H1 (cell line): Measurements from ENCODE around the gene LPO. TPM values are rescaled to one million over a fixed set of nuclear protein-coding genes. Genes with fewer than 3 reads are reported as not detected.

ENCODE experiments used
- ATF3 ChIP-seq: IDR thresholded peaks from 2 replicates; pipeline ENCODE4 v1.6.1; 2011; ENCODE audit warnings: low read depth, mild to moderate bottlenecking, low read length; ENCODE audit not compliant: insufficient read depth
- BRCA1 ChIP-seq: IDR thresholded peaks from 2 replicates; pipeline ENCODE4 v1.6.1; 2012; ENCODE audit warnings: low read depth, low read length, improper control_type of control experiment
- CBX8 ChIP-seq: fragments of 300-800, 300-1000 bp; sonication (generic); IDR thresholded peaks from 2 replicates; pipeline ENCODE4 v1.7.1; 2016; ENCODE audit warnings: low read depth, low read length, borderline replicate concordance
- CREB1 ChIP-seq: IDR thresholded peaks from 2 replicates; pipeline ENCODE4 v1.6.1; 2012; ENCODE audit warnings: inconsistent platforms
- E2F6 ChIP-seq: IDR thresholded peaks from 2 replicates; pipeline ENCODE4 v1.6.1; 2012; ENCODE audit warnings: inconsistent platforms
- JUN ChIP-seq: IDR thresholded peaks from 2 replicates; pipeline ENCODE4 v1.6.1; 2011; ENCODE audit warnings: low read depth, mild to moderate bottlenecking, improper control_type of control experiment, low read length
- JUND ChIP-seq: IDR thresholded peaks from 2 replicates; pipeline ENCODE4 v1.6.1; 2011; ENCODE audit warnings: mild to moderate bottlenecking, improper control_type of control experiment, low read length
- KDM1A ChIP-seq: fragments of 200-600, 300-600 bp; sonication (generic); IDR thresholded peaks from 2 replicates; pipeline ENCODE4 v1.7.1; 2016; ENCODE audit warnings: mild to moderate bottlenecking, low read length, borderline replicate concordance
- KDM4A ChIP-seq: IDR thresholded peaks from one replicate; pipeline ENCODE4 v1.7.1; 2012; ENCODE audit warnings: low read depth, mild to moderate bottlenecking, moderate library complexity, low read length, inconsistent platforms; ENCODE audit not compliant: severe bottlenecking
- KDM5A ChIP-seq: fragments of 200-600 bp; IDR thresholded peaks from 2 replicates; pipeline ENCODE4 v1.7.1; 2012; ENCODE audit warnings: mild to moderate bottlenecking, low read length, inconsistent platforms, mixed read lengths
- MAX ChIP-seq: IDR thresholded peaks from 2 replicates; pipeline ENCODE4 v1.6.1; 2012; ENCODE audit warnings: inconsistent platforms
- PHF8 ChIP-seq: fragments of 200-600 bp; sonication (generic); conservative IDR thresholded peaks from 2 replicates; pipeline ENCODE4 v1.7.1; 2012; ENCODE audit warnings: low read depth, mild to moderate bottlenecking, inconsistent platforms, low read length, moderate library complexity
- POLR2AphosphoS5 ChIP-seq: IDR thresholded peaks from 2 replicates; pipeline ENCODE4 v1.6.1; 2011; ENCODE audit warnings: low read depth, low read length
- RBBP5 ChIP-seq: IDR thresholded peaks from 2 replicates; pipeline ENCODE4 v1.7.1; 2012; ENCODE audit warnings: low read depth, mild to moderate bottlenecking, inconsistent platforms, low read length, moderate library complexity, borderline replicate concordance
- RFX5 ChIP-seq: IDR thresholded peaks from 2 replicates; pipeline ENCODE4 v1.6.1; 2011; ENCODE audit warnings: low read depth, low read length, improper control_type of control experiment, borderline replicate concordance
- SAP30 ChIP-seq: fragments of 300-600 bp; sonication (generic); IDR thresholded peaks from 2 replicates; pipeline ENCODE4 v1.7.1; 2012; ENCODE audit warnings: low read length, moderate library complexity, mild to moderate bottlenecking, inconsistent platforms; ENCODE audit not compliant: insufficient read depth, insufficient replicate concordance
- TAF7 ChIP-seq: optimal IDR thresholded peaks from 2 replicates; pipeline ENCODE3; 2011; ENCODE audit warnings: low read depth, mild to moderate bottlenecking, inconsistent platforms, low read length, moderate library complexity, borderline replicate concordance
- TBP ChIP-seq: IDR thresholded peaks from 2 replicates; pipeline ENCODE4 v1.6.1; 2011; ENCODE audit warnings: low read depth, low read length, improper control_type of control experiment
- TCF12 ChIP-seq: IDR thresholded peaks from 2 replicates; pipeline ENCODE4 v1.6.1; 2011; ENCODE audit warnings: low read depth, mild to moderate bottlenecking, low read length
- ZNF274 ChIP-seq: IDR thresholded peaks from 2 replicates; pipeline ENCODE4 v1.7.0; 2012; ENCODE audit warnings: low read length, borderline replicate concordance; ENCODE audit errors: extremely low read depth
- polyA plus RNA-seq, 7 experiments: library from polyadenylated mRNA; depleted of rRNA in 3 of 7; stranded (reverse) in 5 of 7; unstranded in 2 of 7; fragments of >200 nt in 5 of 7; fragments of 200-250 nt in 2 of 7; gene quantifications; 1 replicate in 5 of 7; 2 replicates in 1 of 7; 4 replicates in 1 of 7; pipeline versions ENCODE4 v1.2.1 to v1.2.3, GENCODE V29; 2011 to 2013; ENCODE audit warnings: missing spikeins in 2 of 7, mixed read lengths in 2 of 7
- total RNA-seq: library from RNA; stranded (reverse); fragmentation: NEBNext Ultra II Directional; extraction: Animal tissue kit (Norgen Biotek cat#: 25700); gene quantifications from 2 replicates; pipeline ENCODE4 v1.2.1, GENCODE V29; 2021
- TF ChIP-seq, protein P1 (sequence below): IDR thresholded peaks from 2 replicates; pipeline ENCODE4 v1.6.1; 2012; ENCODE audit warnings: low read length, inconsistent platforms

Gene LPO
- total and polyA plus RNA-seq, 2 of the 8 experiments (the other 6 are each of a cell fraction or from before 2014, with no cell fraction given): 0.38 to 0.52 TPM

- TF ChIP-seq SAP30 (no peak), JUN (no peak), ATF3 (peak; percentile 76), KDM5A (peak; percentile 95), KDM4A (peak; percentile 85), RFX5 (no peak), KDM1A (no peak), BRCA1 (no peak), E2F6 (peak; percentile 88), CREB1 (peak; percentile 95), MAX (peak; percentile 91), CBX8 (no peak), RBBP5 (no peak), TAF7 (no peak), PHF8 (peak; percentile 72), TCF12 (no peak), JUND (0 out of 2 replicates have a peak, but pooled peaks have one; percentile 8), TBP (peak; percentile 62), ZNF274 (no peak), POLR2AphosphoS5 (peak; percentile 79; the same call in 1 of the 2 replicates)
- TF ChIP-seq, protein P1, sequence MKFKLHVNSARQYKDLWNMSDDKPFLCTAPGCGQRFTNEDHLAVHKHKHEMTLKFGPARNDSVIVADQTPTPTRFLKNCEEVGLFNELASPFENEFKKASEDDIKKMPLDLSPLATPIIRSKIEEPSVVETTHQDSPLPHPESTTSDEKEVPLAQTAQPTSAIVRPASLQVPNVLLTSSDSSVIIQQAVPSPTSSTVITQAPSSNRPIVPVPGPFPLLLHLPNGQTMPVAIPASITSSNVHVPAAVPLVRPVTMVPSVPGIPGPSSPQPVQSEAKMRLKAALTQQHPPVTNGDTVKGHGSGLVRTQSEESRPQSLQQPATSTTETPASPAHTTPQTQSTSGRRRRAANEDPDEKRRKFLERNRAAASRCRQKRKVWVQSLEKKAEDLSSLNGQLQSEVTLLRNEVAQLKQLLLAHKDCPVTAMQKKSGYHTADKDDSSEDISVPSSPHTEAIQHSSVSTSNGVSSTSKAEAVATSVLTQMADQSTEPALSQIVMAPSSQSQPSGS: no peak
Measured at GRCh38 chr17:58219007-58219788, 19.2 kb upstream of the LPO start, which contains the start of gene MKS1 (continued).
